MCF 10A (cell line): ENCODE results near the gene FAM171A1. TPM values are rescaled to one million over a fixed set of nuclear protein-coding genes. Genes with fewer than 3 reads are reported as not detected.
"Not testable (repeated sequence)": the region's sequence is repeated elsewhere in the genome, so short reads cannot be mapped to it uniquely, and the experiment has no call there.

Experiments used
- BruUV-seq: library from RNA; stranded (reverse); fragments of 400-500 nt; replicated peaks from 2 replicates; lab custom pipeline; 2021; lab: Mats Ljungman, UMichigan
- CTCF ChIA-PET: fragments of 300-600 bp; sonication (Branson Sonifier 250); formaldehyde crosslinking; extraction: SDS; loops from one replicate; lab custom pipeline; 2021; ENCODE audit warnings: antibody characterized with exemption, inconsistent platforms; lab: Yijun Ruan, JAX
- POLR2A ChIA-PET: fragments of 300-600, 350-650 bp; sonication (Branson Sonifier 250); formaldehyde crosslinking; extraction: SDS; loops from one replicate; lab custom pipeline; 2020; ENCODE audit warnings: antibody characterized with exemption, inconsistent platforms; lab: Yijun Ruan, JAX
- DNase-seq: peaks from one replicate; pipeline ENCODE4 v3.0.0-alpha.2; 2018; ENCODE audit not compliant: unreplicated experiment
- H3K27ac Mint-ChIP-seq: one replicate; pipeline ENCODE4 v1.8.0; 2022; ENCODE audit warnings: mild to moderate bottlenecking, low read depth, mixed read lengths; ENCODE audit not compliant: unreplicated experiment
- H3K27me3 Mint-ChIP-seq: one replicate; pipeline ENCODE4 v1.8.0; 2022; ENCODE audit warnings: mixed read lengths; ENCODE audit not compliant: insufficient read depth, unreplicated experiment
- H3K36me3 Mint-ChIP-seq: one replicate; pipeline ENCODE4 v1.8.0; 2022; ENCODE audit warnings: mild to moderate bottlenecking, moderate library complexity, mixed read lengths; ENCODE audit not compliant: insufficient read depth, unreplicated experiment
- H3K4me1 Mint-ChIP-seq: one replicate; pipeline ENCODE4 v1.8.0; 2022; ENCODE audit warnings: mixed read lengths; ENCODE audit not compliant: insufficient read depth, unreplicated experiment
- H3K4me3 Mint-ChIP-seq: one replicate; pipeline ENCODE4 v1.8.0; 2022; ENCODE audit warnings: mild to moderate bottlenecking, moderate library complexity, mixed read lengths; ENCODE audit not compliant: unreplicated experiment
- H3K9me3 Mint-ChIP-seq: one replicate; pipeline ENCODE4 v1.8.0; 2022; ENCODE audit warnings: mixed read lengths; ENCODE audit not compliant: unreplicated experiment
- intact Hi-C: fragments of 100-400 bp; cut with micrococcal nuclease; formaldehyde crosslinking; loops from 2 replicates; pipeline ENCODE4 v1.14.1; 2022
- total RNA-seq: library from RNA; stranded (reverse); gene quantifications from 2 replicates; pipeline ENCODE4 v1.2.3, GENCODE V29; 2022
- TF ChIP-seq, protein P1 (sequence below): fragments of 200-600 bp; IDR thresholded peaks from one replicate; pipeline ENCODE4 v1.8.0; 2022; ENCODE audit warnings: antibody characterized with exemption, mild to moderate bottlenecking; ENCODE audit not compliant: unreplicated experiment

The FAM171A1 gene
- total RNA-seq, 1 experiment from 2014 or later: 9.3 TPM

DNA sequence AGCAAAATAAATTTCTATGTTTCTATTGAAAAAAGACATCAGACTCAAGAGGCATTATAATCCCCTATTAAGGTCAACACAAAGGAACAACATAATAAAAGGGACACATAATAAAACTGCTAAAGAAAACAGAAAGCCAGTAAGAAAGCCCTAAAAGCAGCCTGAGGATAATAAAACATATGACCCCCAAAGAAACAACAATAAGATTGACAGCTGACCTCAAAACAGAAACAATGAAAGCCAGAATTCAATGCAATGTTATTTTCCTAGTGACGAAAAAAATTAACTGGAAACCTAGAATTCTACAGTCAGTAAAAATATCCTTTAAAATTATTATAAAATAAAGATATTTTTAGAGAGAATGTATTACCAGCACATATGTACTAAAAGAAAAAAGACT is 44.9 kb upstream of the FAM171A1 start:
- no peak for DNase-seq
- intact Hi-C loops: no loop called here
- ChIA-PET CTCF (no interaction called here), POLR2A (no interaction called here)
- no peaks in the 10 kb centered on the region for H3K36me3 Mint-ChIP-seq
- peaks cover 8% of the 10 kb centered on the region for H3K9me3 Mint-ChIP-seq
- no TSS peak for BruUV-seq
- TF ChIP-seq, protein P1, sequence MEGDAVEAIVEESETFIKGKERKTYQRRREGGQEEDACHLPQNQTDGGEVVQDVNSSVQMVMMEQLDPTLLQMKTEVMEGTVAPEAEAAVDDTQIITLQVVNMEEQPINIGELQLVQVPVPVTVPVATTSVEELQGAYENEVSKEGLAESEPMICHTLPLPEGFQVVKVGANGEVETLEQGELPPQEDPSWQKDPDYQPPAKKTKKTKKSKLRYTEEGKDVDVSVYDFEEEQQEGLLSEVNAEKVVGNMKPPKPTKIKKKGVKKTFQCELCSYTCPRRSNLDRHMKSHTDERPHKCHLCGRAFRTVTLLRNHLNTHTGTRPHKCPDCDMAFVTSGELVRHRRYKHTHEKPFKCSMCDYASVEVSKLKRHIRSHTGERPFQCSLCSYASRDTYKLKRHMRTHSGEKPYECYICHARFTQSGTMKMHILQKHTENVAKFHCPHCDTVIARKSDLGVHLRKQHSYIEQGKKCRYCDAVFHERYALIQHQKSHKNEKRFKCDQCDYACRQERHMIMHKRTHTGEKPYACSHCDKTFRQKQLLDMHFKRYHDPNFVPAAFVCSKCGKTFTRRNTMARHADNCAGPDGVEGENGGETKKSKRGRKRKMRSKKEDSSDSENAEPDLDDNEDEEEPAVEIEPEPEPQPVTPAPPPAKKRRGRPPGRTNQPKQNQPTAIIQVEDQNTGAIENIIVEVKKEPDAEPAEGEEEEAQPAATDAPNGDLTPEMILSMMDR: no peak
- H3K27ac Mint-ChIP-seq: no peak overlapping the region
- no peaks in the 10 kb centered on the region for H3K27me3 Mint-ChIP-seq
- H3K4me1 Mint-ChIP-seq: no peaks in the 10 kb centered on the region
- H3K4me3 Mint-ChIP-seq: no peak overlapping the region

DNA sequence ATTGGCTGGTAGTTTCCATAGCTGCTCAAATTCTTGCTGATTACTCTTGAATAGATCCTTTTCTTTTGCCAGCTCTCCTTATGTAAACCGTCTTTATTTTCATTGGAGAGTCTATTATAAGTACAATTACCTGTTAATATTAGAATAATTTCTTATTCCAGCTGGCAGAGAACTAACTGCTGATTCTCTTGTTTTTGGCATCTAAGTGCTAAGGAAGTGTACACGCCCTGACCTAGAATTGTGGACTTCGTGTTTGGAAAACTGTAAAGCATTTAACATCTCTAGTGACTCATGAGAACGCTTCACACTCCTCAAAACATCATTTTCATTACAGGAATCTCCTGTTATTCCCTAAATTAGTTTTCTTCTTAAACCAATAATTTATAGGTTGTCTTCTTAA is 39.9 kb upstream of the FAM171A1 start:
- intact Hi-C loops: no loop called here
- BruUV-seq: no TSS peak
- no peak for DNase-seq
- ChIA-PET POLR2A (no interaction called here), CTCF (interaction anchor here (1.2 to 1.8 kb wide), 2 partner anchors 9 to 23 kb away, joined by 3 to 6 read pairs; no protein-coding TSS in a partner anchor)
- no peak overlapping the region for H3K4me3 Mint-ChIP-seq
- H3K27me3 Mint-ChIP-seq: no peaks in the 10 kb centered on the region
- no peaks in the 10 kb centered on the region for H3K4me1 Mint-ChIP-seq
- H3K27ac Mint-ChIP-seq: no peak overlapping the region
- peaks cover 1% of the 10 kb centered on the region for H3K9me3 Mint-ChIP-seq
- H3K36me3 Mint-ChIP-seq: no peaks in the 10 kb centered on the region
- TF ChIP-seq, protein P1: no peak

DNA sequence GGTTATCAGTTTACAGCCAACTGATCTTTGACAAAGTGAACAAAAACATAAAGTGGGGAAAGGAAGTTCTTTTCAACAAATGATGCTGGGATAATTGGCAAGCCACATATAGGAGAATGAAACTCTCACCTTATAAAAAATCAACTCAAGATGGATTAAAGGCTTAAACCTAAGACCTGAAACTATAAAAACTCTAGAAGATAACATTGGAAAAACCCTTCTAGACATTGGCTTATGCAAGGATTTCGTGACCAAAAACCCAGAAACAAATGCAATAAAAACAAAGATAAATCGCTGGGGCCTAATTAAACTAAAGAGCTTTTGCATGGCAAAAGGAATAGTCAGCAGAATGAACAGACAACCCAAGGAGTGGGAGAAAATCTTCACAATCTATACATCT is 38.3 kb upstream of the FAM171A1 start:
- POLR2A ChIA-PET, intact Hi-C loops, DNase-seq, H3K27ac Mint-ChIP-seq, H3K4me3 Mint-ChIP-seq, H3K36me3 Mint-ChIP-seq, H3K4me1 Mint-ChIP-seq, H3K9me3 Mint-ChIP-seq, H3K27me3 Mint-ChIP-seq, BruUV-seq: not testable (repeated sequence)
- CTCF ChIA-PET: interaction anchor here (0.6 kb wide), 1 partner anchor 235 kb away, joined by 3 read pairs; no protein-coding TSS in a partner anchor

DNA sequence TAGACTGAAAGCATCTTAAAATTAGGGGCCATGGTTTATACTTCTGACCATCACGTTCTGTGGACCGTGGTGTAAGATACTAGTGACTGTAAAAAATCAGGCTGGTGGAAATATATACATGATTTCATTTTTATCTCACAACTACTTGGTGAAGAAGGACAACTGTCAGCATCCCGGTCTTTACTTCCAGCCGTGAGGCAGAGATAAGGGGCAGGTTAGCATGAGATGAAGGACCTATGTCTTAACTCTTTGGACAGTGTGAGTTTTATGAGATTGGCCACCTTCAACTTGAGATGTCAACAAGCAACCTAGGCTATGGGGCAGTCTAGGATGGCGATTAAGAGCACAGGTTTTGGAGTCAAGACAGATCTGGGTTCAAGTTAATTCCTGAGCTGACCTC is 37.5 kb upstream of the FAM171A1 start:
- Mint-ChIP-seq H3K4me3 (no peak overlapping the region), H3K27ac (no peak overlapping the region), H3K36me3 (no peaks in the 10 kb centered on the region), H3K4me1 (no peaks in the 10 kb centered on the region), H3K9me3 (peaks cover 7% of the 10 kb centered on the region), H3K27me3 (no peaks in the 10 kb centered on the region)
- BruUV-seq: no TSS peak
- ChIA-PET CTCF (no interaction called here), POLR2A (no interaction called here)
- intact Hi-C loops: no loop called here
- DNase-seq: no peak
- TF ChIP-seq, protein P1: no peak

DNA sequence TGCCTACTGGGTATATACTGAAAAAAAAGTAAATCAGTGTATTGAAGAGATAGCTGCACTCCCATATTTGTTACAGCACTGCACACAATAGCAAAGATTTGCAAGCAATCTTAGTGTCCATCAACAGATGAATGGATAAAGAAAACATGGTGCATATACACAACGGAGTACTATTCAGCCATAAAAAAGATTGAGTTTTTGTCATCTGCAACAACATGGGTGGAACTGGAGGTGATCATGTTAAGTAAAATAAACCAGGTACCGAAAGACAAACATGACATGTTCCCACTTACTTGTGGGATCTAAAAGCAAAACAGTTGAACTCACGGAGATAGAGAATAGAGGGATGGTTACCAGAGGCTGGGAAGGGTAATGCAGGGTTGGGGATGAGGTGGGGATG is 34.2 kb upstream of the FAM171A1 start:
- Mint-ChIP-seq H3K4me3 (no peak overlapping the region), H3K4me1 (no peaks in the 10 kb centered on the region), H3K27me3 (no peaks in the 10 kb centered on the region), H3K36me3 (no peaks in the 10 kb centered on the region), H3K9me3 (peaks cover 28% of the 10 kb centered on the region), H3K27ac (no peak overlapping the region)
- no peak for DNase-seq
- ChIA-PET POLR2A (no interaction called here), CTCF (interaction anchor here (0.6 kb wide), 1 partner anchor 160 kb away, joined by 3 read pairs; no protein-coding TSS in a partner anchor)
- BruUV-seq: no TSS peak
- intact Hi-C loops: no loop called here
- TF ChIP-seq, protein P1: no peak
